ENCODE results near the gene CCNB3.
"Not testable (repeated sequence)": the region's sequence is repeated elsewhere in the genome, so short reads cannot be mapped to it uniquely, and the experiment has no call there.

CCNB3 gene

DNA sequence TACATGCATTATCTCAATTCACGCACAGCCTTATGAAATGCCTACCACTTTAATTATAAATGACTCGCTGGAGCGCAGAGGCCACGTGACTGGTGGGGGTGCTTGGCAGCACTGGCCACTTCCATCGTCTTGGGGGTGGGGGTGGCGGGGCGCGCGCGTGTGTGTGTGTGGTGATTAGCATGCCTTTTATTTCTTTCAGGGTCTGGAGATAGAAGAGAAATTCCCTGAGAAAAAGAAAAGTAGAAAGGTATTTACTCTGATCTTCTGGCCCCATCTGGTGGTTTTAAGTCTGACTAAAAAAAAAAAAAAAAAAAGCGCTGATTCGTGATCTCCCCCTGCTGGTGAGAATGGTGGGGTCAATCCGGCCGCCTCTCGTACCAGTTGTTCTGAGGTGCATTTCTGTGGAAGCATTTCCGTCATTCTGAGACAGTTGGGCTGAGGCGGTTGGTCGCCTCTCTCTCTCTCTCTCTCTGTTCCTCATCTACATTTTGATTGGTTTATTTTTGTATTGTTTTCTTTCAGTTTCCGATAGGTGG is at the start of gene CCNB3:
Gene CCNB3 (plus strand): TSS at position 402 of the 536 bp plus-strand sequence. CDS start 80,399 bp downstream, outside the sequence.
- peak; percentile 44 for DNase-seq

- DNase-seq = no peak
These were observed 46.9 kb upstream of the CCNB3 start for GRCh38 chrX:50157545-50158135.

DNA sequence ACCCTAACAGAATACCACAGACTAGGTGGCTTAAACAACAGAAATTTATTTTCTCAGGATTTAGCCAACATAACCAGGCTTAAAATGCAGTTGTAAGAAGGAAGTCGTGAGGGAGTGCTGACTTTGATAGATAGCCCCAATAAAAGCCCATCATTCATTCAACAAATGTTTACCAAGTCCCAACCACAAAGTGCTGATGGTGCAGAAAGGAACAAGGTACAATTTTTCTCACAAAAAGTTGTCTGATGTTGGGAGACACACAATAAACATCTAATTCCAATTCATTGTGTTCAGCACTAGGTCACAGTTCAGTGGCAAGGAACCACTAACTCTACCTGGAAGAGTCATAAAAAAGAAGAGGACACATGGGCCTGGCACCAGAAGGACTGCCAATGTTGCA is 46.0 kb upstream of the CCNB3 start:
- DNase-seq = peak; percentile 20

GRCh38 chrX:50161127-50161526 is 43.4 kb upstream of the CCNB3 start:
- no peak for DNase-seq

DNA sequence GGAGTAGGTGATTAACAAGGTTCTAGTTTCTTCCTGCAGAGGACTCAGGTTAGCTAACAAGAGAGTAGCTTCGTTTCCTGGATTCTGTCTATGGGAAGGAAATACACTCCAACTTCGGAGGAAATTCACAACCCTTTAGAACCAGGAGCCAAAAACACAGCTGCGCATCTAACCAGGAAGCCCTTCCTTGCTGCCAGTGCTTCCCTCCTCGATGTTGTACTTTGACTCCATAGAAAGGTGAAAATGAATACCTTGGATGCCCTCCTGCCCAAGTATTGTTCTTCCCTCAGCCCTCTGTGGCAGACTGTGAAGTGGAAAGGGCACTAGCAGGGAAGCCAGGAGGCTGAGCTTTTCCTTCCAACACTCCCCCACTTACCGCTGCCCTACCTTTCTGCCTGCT is 38.8 kb upstream of the CCNB3 start:
- DNase-seq = no peak

DNA sequence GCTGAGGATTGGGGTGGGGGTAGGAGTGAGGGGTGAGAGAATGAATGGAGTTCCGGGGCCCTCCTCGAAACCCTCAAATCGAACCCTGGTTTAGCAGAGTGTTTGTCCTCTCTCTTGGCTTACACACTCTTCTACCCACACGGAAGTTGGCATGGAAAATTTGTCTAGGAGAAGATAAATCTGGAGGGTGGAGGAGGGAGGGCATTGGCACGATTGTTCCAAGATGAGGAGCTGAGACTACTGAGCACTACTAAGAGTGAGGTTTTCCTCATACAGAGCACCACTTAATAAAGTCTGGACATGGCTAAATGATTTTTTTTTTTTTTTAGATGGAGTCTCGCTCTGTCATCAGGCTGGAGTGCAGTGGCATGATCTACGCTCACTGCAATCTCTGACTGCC is 37.2 kb upstream of the CCNB3 start:
- DNase-seq = no peak

- DNase-seq = no peak
These were observed 36.3 kb upstream of the CCNB3 start for GRCh38 chrX:50168241-50168687.

- DNase-seq = no peak
These were observed 34.8 kb upstream of the CCNB3 start for GRCh38 chrX:50169717-50170116.

- no peak for DNase-seq
These were observed 24.3 kb upstream of the CCNB3 start for GRCh38 chrX:50180073-50180940.

- DNase-seq = no peak
These were observed 20.7 kb upstream of the CCNB3 start for GRCh38 chrX:50183891-50184290.

- no peak for DNase-seq
These were observed 15.5 kb upstream of the CCNB3 start for GRCh38 chrX:50188859-50189600.

DNA sequence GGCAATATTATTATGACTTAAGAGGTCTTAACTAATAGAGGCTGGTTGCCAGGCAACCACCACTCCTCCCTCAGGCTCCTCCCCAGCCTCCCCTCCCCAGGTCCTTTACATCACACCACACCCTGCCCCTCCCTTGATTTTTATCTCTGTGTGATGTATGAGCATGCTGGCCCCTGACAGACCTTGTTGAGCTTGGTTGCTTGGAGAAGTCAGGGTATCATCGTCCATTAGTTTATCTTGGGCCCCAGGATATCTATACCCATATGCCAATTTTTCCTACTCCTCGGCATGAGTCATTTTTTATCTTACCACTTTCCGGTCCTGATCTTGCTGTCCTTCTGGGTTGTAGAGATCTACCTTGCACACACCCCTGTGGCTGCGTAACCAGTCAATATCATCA is 6.2 kb upstream of the CCNB3 start:
- DNase-seq = no peak

GRCh38 chrX:50200907-50201306 is 3.7 kb upstream of the CCNB3 start, which contains the start of gene AKAP4:
AKAP4 (minus strand) TSS chrX:50201007; CDS start chrX:50200889, 118 bp downstream.
- DNase-seq = no peak

DNA sequence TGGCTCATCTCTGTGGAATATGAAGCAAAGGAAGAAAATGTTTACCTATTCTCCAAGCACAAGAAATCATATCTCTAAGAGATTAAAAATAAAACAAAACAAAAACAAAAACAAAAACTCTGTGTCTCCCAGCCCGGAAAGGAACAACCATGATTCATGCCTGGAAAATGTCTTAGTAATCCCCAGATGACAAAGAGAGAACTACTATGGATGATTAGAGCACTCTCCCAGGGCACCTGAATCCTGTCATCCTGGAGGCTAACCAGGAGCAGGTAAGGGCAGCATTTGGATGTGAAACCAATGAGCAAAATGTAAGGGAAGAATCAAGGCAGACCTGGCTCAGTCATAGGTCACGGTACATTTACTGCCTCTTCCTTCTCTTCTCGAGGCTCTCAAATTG is 2.0 kb upstream of the CCNB3 start:
- no peak for DNase-seq

DNA sequence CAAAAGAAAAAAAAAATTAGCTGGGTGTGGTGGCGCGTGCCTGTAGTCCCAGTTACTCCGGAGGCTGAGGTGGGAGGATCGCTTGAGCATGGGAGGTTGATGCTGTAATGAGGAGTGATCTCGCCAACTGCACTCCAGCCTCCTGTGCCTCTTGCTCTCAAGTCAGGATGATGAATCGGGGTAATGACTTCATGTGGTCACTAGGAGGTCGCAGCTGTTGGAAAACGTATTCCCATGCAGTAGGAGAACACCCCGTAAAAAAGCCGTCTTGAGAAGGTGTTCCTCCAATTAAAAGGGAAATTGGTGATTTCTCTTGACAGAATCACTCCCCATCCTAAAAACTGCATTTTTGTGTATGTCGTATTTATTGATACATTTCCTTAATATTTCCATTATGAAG is 2.2 kb downstream of the CCNB3 start:
- DNase-seq = no peak

DNA sequence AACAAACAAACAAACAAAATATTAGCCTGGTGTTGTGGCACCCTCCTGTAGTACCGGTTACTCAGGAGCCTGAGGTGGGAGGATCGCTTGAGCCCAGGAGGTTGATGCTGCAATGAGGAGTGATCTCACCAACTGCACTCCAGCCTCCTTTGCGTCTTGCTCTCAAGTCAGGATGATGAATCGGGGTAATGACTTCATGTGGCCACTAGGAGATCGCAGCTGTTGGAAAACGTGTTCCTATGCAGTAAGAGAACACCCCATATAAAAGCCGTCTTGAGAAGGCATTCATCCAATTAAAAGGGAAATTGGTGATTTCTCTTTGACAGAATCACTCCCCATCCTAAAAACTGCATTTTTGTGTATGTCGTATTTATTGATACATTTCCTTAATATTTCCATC is 6.9 kb downstream of the CCNB3 start:
- DNase-seq = no peak

- no peak for DNase-seq
These were observed 76.7 kb downstream of the CCNB3 start for GRCh38 chrX:50281253-50281652.

DNA sequence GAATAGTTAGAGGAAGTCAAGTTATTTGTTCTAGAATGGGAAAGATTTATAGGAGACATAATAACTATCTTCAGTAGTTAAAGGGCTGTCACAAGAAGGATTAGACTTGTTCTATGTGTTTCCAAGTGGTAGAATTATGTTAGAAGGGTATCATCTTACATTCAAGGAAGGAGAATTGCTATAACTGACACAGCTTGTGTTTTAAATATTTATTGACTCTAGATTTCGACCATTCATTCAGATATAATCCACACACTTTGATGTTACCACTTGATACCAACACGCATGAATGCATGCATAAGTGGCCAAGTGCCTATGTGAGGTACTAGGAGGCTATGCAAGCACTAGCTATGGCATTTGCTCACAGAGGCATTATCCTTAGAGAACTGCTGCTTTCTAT is 122.7 kb downstream of the CCNB3 start:
- no peak for DNase-seq

DNA sequence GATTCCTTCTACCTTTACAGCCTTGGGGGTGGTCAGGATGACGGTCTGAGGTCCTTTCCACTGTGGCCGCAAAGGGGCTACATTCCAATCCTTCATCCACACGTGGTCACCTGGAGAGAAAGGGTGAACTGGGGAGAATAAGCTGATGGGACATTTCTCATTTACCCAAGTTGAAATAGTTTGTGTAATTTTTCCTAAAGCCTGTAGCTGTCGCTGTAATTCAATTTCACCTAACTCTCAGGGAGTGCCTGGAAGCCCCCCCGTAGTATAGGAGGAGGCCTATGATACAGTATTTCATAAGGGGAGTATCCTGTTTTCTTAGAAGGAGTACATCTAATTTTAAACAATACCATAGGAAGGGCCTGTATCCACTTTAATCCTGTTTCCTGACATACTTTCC is 128.1 kb downstream of the CCNB3 start:
- not testable (repeated sequence) for DNase-seq

DNA sequence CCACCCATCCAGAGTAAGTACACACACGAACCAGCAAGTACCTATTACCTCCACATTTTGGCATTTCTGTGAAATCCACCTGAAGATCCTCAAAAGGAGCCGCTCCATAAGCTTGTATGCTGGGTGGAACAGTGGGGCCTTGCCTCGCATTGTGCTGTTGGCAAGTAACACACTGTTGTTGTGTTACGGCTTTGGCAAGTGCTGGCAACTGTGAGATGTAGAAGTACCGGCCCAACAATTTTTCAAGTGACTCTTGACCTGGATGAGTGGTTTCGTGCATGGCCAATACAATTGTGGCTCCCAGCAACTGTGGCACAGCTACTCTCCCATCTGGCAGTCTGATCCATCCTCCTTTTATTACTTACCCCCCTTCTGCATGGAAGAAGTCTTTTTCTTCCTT is 128.7 kb downstream of the CCNB3 start:
- no peak for DNase-seq

- DNase-seq = no peak
These were observed 139.4 kb downstream of the CCNB3 start for GRCh38 chrX:50343917-50344316.

- no peak for DNase-seq
These were observed 168.4 kb downstream of the CCNB3 start for GRCh38 chrX:50372966-50373365.
